ENCODE results near the gene SLC36A4. TPM values are rescaled to one million over a fixed set of nuclear protein-coding genes. Genes with fewer than 3 reads are reported as not detected.
A peak's percentile ranks its signal among the peaks of the same experiment; 100 is the strongest.
"Not testable (repeated sequence)": the region's sequence is repeated elsewhere in the genome, so short reads cannot be mapped to it uniquely, and the experiment has no call there.

Gene SLC36A4
- total RNA-seq, 2 donors from 2014 or later, result 10.6 to 10.8 TPM

DNA sequence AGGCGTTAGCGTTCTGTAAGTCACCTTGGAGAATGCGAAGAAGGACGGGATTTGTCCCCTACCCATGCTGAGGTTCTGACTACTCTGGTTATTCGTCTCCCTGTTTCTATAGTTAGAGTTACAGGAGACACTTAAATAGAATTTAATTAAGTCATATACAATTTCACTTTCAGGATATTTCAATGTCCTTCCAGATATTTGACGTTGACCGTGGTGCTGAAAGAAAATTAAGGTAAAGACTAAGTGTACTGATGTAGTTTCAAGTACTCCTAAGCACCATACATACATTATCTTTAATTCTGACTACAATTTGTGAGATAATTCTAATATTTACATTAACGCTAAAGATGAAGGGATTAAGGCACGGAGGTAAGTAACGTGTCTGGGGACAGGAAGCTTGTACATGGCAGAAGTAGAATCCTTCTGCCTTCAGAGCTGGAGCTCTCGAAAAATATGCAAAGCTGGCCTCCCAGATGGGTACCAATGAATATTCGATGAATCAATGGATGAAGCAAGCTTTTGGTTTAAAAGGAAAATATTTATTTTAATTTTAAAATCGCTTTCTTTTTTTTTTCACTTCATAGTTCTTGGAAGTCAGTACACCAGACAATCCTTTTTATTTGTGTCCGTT is 539 bp upstream of the SLC36A4 start:
- no peak for ATAC-seq
- intact Hi-C loops (cut with DNase I, micrococcal nuclease), result no loop called here
- DNase-seq, result no peak

GRCh38 chr11:93196816-93197379 is 893 bp downstream of the SLC36A4 start:
- ATAC-seq (peak; percentile 53), DNase-seq (no peak)
- intact Hi-C loops (cut with DNase I, micrococcal nuclease), result no loop called here

GRCh38 chr11:93194673-93195291 is 3.0 kb downstream of the SLC36A4 start:
- ATAC-seq, result no peak
- no peak for DNase-seq
- intact Hi-C loops (cut with DNase I, micrococcal nuclease), result no loop called here

- DNase-seq (no peak), ATAC-seq (no peak)
- intact Hi-C loops (cut with DNase I, micrococcal nuclease), result no loop called here
Measured at GRCh38 chr11:93193731-93194130, 4.1 kb downstream of the SLC36A4 start.

DNA sequence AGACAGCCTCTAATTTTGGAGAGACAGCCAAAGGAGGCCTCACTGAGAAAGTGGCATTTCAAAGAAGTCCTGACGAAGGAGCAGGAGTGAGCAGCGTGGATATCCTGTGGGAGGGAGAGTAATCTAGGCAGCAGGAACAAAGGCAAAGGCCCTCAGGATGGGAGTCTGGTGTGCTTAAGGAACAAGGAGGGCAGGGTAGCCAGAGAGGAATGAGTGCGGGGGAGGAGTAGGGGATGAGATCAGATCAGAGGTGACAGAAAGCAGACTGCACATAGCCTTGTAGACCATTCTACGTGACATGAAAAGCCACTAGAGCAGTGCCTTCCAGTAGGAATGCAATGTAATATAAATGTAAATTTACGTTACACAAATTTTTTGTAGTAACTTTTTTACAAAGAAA is 5.6 kb downstream of the SLC36A4 start:
- no peak for DNase-seq
- intact Hi-C loops (cut with DNase I, micrococcal nuclease), result no loop called here
- ATAC-seq, result no peak

GRCh38 chr11:93189462-93189861 is 8.3 kb downstream of the SLC36A4 start:
- DNase-seq, result no peak
- no peak for ATAC-seq
- intact Hi-C loops (cut with DNase I, micrococcal nuclease), result no loop called here

DNA sequence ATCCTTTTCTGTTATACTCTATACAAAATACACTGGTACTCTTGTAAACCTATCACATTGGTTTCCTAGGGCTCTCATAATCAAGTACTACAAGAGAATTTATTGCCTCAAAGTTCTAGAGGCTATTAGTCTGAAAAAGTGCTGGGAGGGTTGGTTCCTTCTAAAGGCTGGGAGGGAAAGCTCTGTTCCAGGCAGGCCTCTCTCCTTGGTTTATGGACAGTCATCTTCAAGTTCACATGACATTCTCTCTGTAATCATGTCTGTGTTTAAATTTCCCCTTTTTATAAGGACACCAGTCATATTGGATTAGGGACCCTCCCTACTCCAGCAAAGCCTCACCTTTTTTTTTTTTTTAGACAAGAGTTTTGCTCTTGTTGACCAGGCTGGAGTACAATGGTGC is 9.1 kb downstream of the SLC36A4 start:
- intact Hi-C loops (cut with DNase I, micrococcal nuclease), result no loop called here
- ATAC-seq (no peak), DNase-seq (no peak)

DNA sequence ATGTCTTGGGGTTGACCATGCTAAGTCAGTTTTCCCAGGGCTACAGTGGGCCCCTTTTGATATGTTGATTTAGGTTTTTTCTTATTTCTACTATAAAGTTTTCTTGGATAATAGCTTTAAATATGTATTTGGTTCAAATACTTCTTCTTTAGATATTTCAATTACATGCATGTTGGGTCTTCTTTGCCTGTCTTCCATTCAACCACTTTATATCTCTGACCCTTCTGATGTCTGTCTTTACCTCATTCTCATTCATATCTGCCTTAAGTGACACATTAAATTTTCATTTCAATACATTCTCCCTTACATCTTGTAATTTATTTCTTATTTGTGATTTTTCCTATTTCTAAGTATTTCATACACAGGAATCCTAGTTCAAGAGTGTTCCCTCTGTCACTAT is 10.5 kb downstream of the SLC36A4 start:
- ATAC-seq (no peak), DNase-seq (no peak)
- intact Hi-C loops (cut with DNase I, micrococcal nuclease), result no loop called here

DNA sequence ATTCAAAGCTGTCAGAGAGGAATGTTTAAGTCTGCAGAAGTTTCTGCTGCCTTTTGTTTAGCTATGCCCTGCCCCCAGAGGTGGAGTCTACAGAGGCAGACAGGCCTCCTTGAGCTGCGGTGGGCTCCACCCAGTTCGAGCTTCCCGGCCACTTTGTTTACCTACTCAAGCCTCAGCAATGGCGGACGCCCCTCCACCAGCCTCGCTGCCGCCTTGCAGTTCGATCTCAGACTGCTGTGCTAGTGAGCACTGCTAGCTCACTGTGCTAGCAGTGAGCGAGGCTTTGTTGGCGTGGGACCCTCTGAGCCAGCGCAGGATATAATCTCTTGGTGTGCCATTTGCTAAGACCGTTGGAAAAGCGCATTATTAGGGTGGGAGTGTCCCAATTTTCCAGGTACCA is 19.9 kb downstream of the SLC36A4 start:
- ATAC-seq; intact Hi-C loops (cut with DNase I, micrococcal nuclease); DNase-seq: not testable (repeated sequence)

DNA sequence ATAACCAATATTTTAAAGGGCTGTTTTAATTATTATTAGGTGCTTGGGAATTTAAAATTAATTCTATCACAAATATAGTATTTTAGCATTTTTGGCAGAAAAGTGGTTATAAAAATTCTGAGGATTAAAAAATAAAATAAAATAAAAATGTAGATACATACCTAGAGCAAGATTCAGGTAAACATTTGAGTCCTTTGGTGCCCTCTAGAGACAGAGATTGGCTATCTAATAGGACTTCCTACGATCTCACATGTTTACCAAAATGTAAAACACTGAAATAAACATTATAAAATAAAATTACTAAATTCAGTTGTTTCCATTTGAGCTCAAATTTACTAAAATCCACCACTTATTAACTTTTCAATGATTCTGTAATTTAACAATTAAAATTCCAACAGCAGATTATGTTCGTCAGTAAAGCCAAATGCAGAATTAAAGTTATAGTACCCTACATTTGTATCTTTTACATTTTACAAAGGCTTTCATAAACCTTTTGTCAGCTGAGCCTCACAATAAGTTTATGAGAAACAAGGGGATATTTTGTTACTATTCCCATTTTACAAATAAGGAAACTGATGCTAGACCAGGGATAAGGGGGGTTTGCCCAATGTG is 27.7 kb downstream of the SLC36A4 start:
- intact Hi-C loops (cut with DNase I, micrococcal nuclease), result no loop called here
- DNase-seq (no peak), ATAC-seq (peak; percentile 74)

DNA sequence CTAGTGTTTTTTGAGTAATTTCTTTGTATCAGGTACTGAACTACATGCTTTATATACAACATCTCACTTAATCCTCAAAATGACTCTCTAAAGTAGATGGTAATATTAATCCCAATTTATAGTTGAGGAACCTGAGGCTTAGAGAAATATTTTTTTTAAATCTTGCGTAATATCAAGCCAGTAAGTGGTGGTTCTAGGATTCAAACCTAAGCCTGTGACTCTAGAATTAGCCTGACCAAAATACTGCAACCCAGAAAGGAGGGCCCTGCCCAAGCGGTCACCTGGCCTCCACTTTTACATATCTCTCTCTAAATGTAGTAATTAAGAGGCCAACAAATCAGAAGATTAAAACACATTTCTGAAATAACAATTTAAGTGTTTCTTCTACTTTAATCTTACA is 28.6 kb downstream of the SLC36A4 start:
- ATAC-seq, result no peak
- intact Hi-C loops (cut with DNase I, micrococcal nuclease), result no loop called here

DNA sequence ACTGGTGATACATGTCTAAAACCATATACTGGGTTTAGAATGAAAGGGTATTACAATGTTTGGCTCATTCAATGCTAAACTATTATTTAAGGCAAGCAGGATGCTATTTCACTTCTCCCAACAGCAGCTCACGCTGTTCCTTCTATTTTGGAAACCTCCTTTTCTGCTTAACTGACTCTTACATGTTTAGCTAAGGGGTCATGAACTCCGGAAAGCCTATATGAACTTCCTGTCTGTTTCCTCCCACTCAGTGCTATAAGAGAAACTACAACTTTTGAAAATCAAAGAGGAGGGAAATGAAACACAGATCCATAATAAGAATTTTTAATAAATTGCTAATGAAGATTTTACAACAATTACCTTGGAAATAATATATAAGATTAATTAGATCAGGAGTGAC is 30.9 kb downstream of the SLC36A4 start:
- ATAC-seq, result no peak
- intact Hi-C loops (cut with DNase I, micrococcal nuclease), result no loop called here
- no peak for DNase-seq

More for the DNA sequence above, 28.6 kb downstream of the SLC36A4 start:
- DNase-seq, result no peak

- ATAC-seq, result peak; percentile 57
- intact Hi-C loops (cut with DNase I, micrococcal nuclease), result no loop called here
- DNase-seq, result no peak
Measured at GRCh38 chr11:93166194-93166593, 31.6 kb downstream of the SLC36A4 start.

DNA sequence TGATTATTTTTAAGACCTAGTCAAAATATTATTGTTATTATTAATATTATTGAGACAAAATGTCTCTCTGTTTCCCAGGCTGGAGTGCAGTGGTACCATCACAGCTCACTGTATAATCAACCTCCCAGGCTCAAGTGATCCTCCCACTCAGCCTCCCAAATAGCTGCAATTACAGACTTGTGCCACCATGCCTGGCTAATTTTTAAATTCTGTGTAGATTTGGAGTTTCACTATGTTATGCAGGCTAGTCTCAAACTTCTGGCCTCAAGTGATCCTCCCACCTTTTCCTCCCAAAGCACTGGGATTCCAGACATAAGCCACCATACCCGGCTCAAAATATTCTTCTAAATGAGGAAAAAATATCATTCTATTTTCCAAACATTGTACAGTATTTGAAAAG is 37.0 kb downstream of the SLC36A4 start:
- intact Hi-C loops (cut with DNase I, micrococcal nuclease), result no loop called here
- no peak for ATAC-seq

DNA sequence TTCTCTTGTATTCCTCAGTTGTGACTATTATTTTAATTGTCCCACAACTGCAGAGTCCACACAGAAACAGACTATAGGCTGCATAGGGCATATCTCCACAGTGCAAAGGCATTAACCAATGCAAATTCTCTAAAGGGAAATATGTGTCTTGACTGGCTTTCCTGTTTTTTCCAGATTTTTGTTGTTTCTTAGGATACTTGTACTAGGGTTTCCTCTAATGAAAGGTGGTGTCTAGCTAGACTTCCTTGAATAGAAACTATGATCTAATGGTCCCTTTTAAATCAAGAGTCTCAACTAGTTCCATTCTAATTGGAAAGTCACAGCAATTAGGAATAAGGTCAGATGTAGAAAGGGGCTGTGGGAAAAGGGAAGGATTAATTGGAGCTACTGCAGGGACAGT is 37.6 kb downstream of the SLC36A4 start:
- DNase-seq, result no peak

More for the DNA sequence above, 37.0 kb downstream of the SLC36A4 start:
- no peak for DNase-seq

DNA sequence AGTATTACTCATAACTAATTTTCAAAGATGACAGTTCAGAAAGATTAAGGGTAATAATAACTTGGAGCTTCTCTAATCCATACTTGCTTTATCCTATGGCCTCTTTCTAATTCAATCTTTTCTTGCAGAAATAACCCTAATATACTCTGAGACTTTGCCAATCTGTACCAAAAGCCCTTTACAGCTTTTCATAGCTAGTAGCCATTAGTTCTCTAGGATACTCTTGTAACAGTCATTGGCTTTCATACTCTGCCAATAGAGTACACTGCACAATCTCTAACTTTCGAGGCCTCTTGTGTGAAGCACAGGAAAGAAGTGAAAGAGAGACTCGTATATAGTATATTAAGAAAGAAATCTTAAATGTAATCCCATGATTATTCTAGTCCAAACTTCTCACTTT is 38.1 kb downstream of the SLC36A4 start:
- ATAC-seq (no peak), DNase-seq (no peak)
- intact Hi-C loops (cut with DNase I, micrococcal nuclease), result no loop called here

More for the DNA sequence above, 37.6 kb downstream of the SLC36A4 start:
- intact Hi-C loops (cut with DNase I, micrococcal nuclease), result no loop called here
- ATAC-seq, result no peak

GRCh38 chr11:93155738-93156137 is 42.1 kb downstream of the SLC36A4 start:
- no peak for ATAC-seq
- DNase-seq, result no peak
- intact Hi-C loops (cut with DNase I, micrococcal nuclease), result no loop called here

- DNase-seq, result no peak
- intact Hi-C loops (cut with DNase I, micrococcal nuclease), result no loop called here
- ATAC-seq, result no peak
Measured at GRCh38 chr11:93145390-93145915, 52.3 kb downstream of the SLC36A4 start.

- DNase-seq (no peak), ATAC-seq (no peak)
- intact Hi-C loops (cut with DNase I, micrococcal nuclease), result no loop called here
Measured at GRCh38 chr11:93143800-93144199, 54.0 kb downstream of the SLC36A4 start.

DNA sequence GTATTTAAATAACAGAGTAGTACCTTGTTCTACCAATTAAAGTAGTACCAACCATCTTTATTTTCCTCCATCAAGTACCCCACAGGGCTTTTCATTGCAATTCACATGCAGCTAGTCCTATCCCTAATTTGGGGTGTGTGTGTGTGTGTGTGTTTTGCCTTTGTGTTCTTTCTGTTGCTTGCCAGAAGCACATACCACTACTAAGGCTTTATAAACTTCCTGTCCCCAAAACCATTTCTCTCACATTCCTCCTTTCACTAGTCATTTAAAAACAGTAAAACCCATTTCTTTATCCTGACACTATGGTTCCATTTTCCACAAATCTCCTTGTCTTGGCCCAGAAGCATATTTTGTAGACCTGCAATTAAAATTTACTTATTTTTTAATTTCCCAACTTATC is 54.6 kb downstream of the SLC36A4 start:
- DNase-seq (no peak), ATAC-seq (no peak)
- intact Hi-C loops (cut with DNase I, micrococcal nuclease), result no loop called here
